Activated CD4-positive, alpha-beta T cell treated with anti-CD3 and anti-CD28 coated beads for 36 hours (primary cell): Measurements from ENCODE around the gene CDIPT. TPM values are rescaled to one million over a fixed set of nuclear protein-coding genes. Genes with fewer than 3 reads are reported as not detected.

Experiments
- ATAC-seq: fragments of 200-7000 bp; cut with Tn5 transposase; one replicate; pipeline ENCODE4 v1.10.0; 2021; ENCODE audit warnings: mild to moderate bottlenecking, moderate library complexity
- CTCF ChIA-PET: fragments of 350-600 bp; sonication (Branson Sonifier 250); formaldehyde crosslinking; loops from one replicate; lab custom pipeline; 2021; ENCODE audit warnings: antibody characterized with exemption; lab: Charles Lee
- POLR2A ChIA-PET: fragments of 350-600 bp; sonication (Branson Sonifier 250); formaldehyde crosslinking; loops from one replicate; lab custom pipeline; 2021; ENCODE audit warnings: antibody characterized with exemption, inconsistent platforms; lab: Charles Lee
- DNase-seq: peaks from one replicate; pipeline ENCODE4 v3.0.0-alpha.2; 2020
- H3K27ac Mint-ChIP-seq: one replicate; pipeline ENCODE4 v1.8.0; 2021; ENCODE audit warnings: mixed read lengths
- H3K27me3 Mint-ChIP-seq: one replicate; pipeline ENCODE4 v1.8.0; 2021; ENCODE audit warnings: mixed read lengths
- H3K36me3 Mint-ChIP-seq: one replicate; pipeline ENCODE4 v1.8.0; 2021; ENCODE audit warnings: low read depth, mixed read lengths
- H3K4me1 Mint-ChIP-seq: one replicate; pipeline ENCODE4 v1.8.0; 2021; ENCODE audit warnings: mixed read lengths
- H3K4me3 Mint-ChIP-seq: one replicate; pipeline ENCODE4 v1.8.0; 2021; ENCODE audit warnings: mild to moderate bottlenecking, moderate library complexity, mixed read lengths
- H3K9me3 Mint-ChIP-seq: one replicate; pipeline ENCODE4 v1.8.0; 2021; ENCODE audit warnings: low read depth, mixed read lengths
- intact Hi-C, 2 experiments: fragments of 100-400 bp; cut with DNase I in 1 of 2; cut with micrococcal nuclease in 1 of 2; formaldehyde crosslinking; loops; one replicate each; pipeline versions ENCODE4 v1.14.2 to v1.15.1; 2022 to 2024; cut with DNase I, micrococcal nuclease
- total RNA-seq, 2 experiments: library from RNA; stranded (reverse); gene quantifications; one replicate each; pipeline ENCODE4 v1.2.3, GENCODE V29; 2021

Gene CDIPT
- total RNA-seq, 2 experiments from 2014 or later = 35.1 to 50.0 TPM

- H3K4me1 Mint-ChIP-seq = peaks cover 18% of the 10 kb centered on the region
- CTCF ChIA-PET = interaction anchor here (0.8 kb wide), 1 partner anchor 182 kb away, joined by 4 read pairs; no protein-coding TSS in a partner anchor
- H3K4me3 Mint-ChIP-seq = no peak overlapping the region
- no peaks in the 10 kb centered on the region for H3K27me3 Mint-ChIP-seq
- intact Hi-C loops = loop anchor here in 1 of 2 experiments (10.0 kb wide), 1 partner anchor 165 kb away; the partner anchor contains the start of gene C16orf92
- peaks cover 16% of the 10 kb centered on the region for H3K36me3 Mint-ChIP-seq
- H3K9me3 Mint-ChIP-seq = no peaks in the 10 kb centered on the region
- POLR2A ChIA-PET = interaction anchor here (0.6 kb wide), 1 partner anchor 10 kb away, joined by 5 read pairs; no protein-coding TSS in a partner anchor
- DNase-seq = no peak
- H3K27ac Mint-ChIP-seq = no peak overlapping the region
- no peak for ATAC-seq
Measured at GRCh38 chr16:29860218-29860617, 2.8 kb downstream of the CDIPT start.

GRCh38 chr16:29858974-29859373, 4.1 kb downstream of the CDIPT start:
- H3K4me3 Mint-ChIP-seq = no peak overlapping the region
- intact Hi-C loops = no loop called here
- peaks cover 16% of the 10 kb centered on the region for H3K36me3 Mint-ChIP-seq
- POLR2A ChIA-PET = no interaction called here
- CTCF ChIA-PET = interaction anchor here (0.7 to 3.5 kb wide), 2 partner anchors 11 to 205 kb away, joined by 3 to 15 read pairs; no protein-coding TSS in a partner anchor
- DNase-seq = no peak
- H3K9me3 Mint-ChIP-seq = no peaks in the 10 kb centered on the region
- peaks cover 18% of the 10 kb centered on the region for H3K4me1 Mint-ChIP-seq
- ATAC-seq = no peak
- no peak overlapping the region for H3K27ac Mint-ChIP-seq
- no peaks in the 10 kb centered on the region for H3K27me3 Mint-ChIP-seq

- POLR2A ChIA-PET = no interaction called here
- H3K4me1 Mint-ChIP-seq = peaks cover 18% of the 10 kb centered on the region
- no peaks in the 10 kb centered on the region for H3K27me3 Mint-ChIP-seq
- CTCF ChIA-PET = interaction anchor here (0.7 to 3.5 kb wide), 3 partner anchors 10 to 16 kb away, joined by 3 to 15 read pairs (median 4); no protein-coding TSS in a partner anchor
- H3K9me3 Mint-ChIP-seq = no peaks in the 10 kb centered on the region
- H3K4me3 Mint-ChIP-seq = no peak overlapping the region
- intact Hi-C loops = no loop called here
- no peak for ATAC-seq
- no peak for DNase-seq
- no peak overlapping the region for H3K27ac Mint-ChIP-seq
- H3K36me3 Mint-ChIP-seq = peaks cover 16% of the 10 kb centered on the region
Measured at GRCh38 chr16:29858149-29858849, 4.7 kb downstream of the CDIPT start.

- POLR2A ChIA-PET = interaction anchor here (0.6 kb wide), 1 partner anchor 35 kb away, joined by 6 read pairs; no protein-coding TSS in a partner anchor
- Mint-ChIP-seq H3K36me3 (peaks cover 14% of the 10 kb centered on the region), H3K4me1 (peaks cover 18% of the 10 kb centered on the region), H3K9me3 (no peaks in the 10 kb centered on the region), H3K4me3 (no peak overlapping the region), H3K27ac (no peak overlapping the region), H3K27me3 (no peaks in the 10 kb centered on the region)
- CTCF ChIA-PET = interaction anchor here (3.5 kb wide), 1 partner anchor 9 kb away, joined by 15 read pairs; no protein-coding TSS in a partner anchor
- DNase-seq = no peak
- no peak for ATAC-seq
- intact Hi-C loops = no loop called here
Measured at GRCh38 chr16:29857133-29857760, 5.8 kb downstream of the CDIPT start.

- ChIA-PET POLR2A (no interaction called here), CTCF (interaction anchor here (0.6 to 1.4 kb wide), 4 partner anchors 9 to 39 kb away, joined by 3 to 4 read pairs (median 3); no protein-coding TSS in a partner anchor)
- Mint-ChIP-seq H3K36me3 (peaks cover 6% of the 10 kb centered on the region), H3K27ac (no peak overlapping the region), H3K9me3 (no peaks in the 10 kb centered on the region), H3K4me1 (peaks cover 2% of the 10 kb centered on the region), H3K4me3 (no peak overlapping the region), H3K27me3 (no peaks in the 10 kb centered on the region)
- DNase-seq (peak; percentile 27), ATAC-seq (peak; percentile 64)
- intact Hi-C loops = no loop called here
Measured at GRCh38 chr16:29854520-29855100, 8.4 kb downstream of the CDIPT start.

- ChIA-PET CTCF (interaction anchor here (0.6 to 1.3 kb wide), 3 partner anchors 9 to 153 kb away, joined by 3 to 4 read pairs (median 3); no protein-coding TSS in a partner anchor), POLR2A (no interaction called here)
- Mint-ChIP-seq H3K4me3 (no peak overlapping the region), H3K27ac (no peak overlapping the region), H3K4me1 (peaks cover 4% of the 10 kb centered on the region), H3K27me3 (no peaks in the 10 kb centered on the region), H3K9me3 (no peaks in the 10 kb centered on the region), H3K36me3 (peaks cover 1% of the 10 kb centered on the region)
- no peak for ATAC-seq
- no peak for DNase-seq
- intact Hi-C loops = no loop called here
Measured at GRCh38 chr16:29852654-29853053, 10.4 kb downstream of the CDIPT start.

- DNase-seq (no peak), ATAC-seq (no peak)
- ChIA-PET POLR2A (interaction anchor here (0.6 to 0.7 kb wide), 3 partner anchors 9 to 164 kb away, joined by 4 to 6 read pairs (median 5); no protein-coding TSS in a partner anchor), CTCF (interaction anchor here (0.6 to 0.8 kb wide), 4 partner anchors 23 to 50 kb away, joined by 3 to 5 read pairs (median 3); partner anchors contain the start of gene PAGR1)
- Mint-ChIP-seq H3K27ac (no peak overlapping the region), H3K36me3 (peaks cover 6% of the 10 kb centered on the region), H3K9me3 (no peaks in the 10 kb centered on the region), H3K4me1 (peaks cover 7% of the 10 kb centered on the region), H3K4me3 (no peak overlapping the region), H3K27me3 (no peaks in the 10 kb centered on the region)
- intact Hi-C loops = no loop called here
Measured at GRCh38 chr16:29850998-29851397, 12.0 kb downstream of the CDIPT start.

GRCh38 chr16:29849505-29849904, 13.5 kb downstream of the CDIPT start:
- POLR2A ChIA-PET = no interaction called here
- ATAC-seq (no peak), DNase-seq (no peak)
- Mint-ChIP-seq H3K4me3 (no peak overlapping the region), H3K4me1 (peaks cover 7% of the 10 kb centered on the region), H3K9me3 (no peaks in the 10 kb centered on the region), H3K27me3 (no peaks in the 10 kb centered on the region), H3K36me3 (peaks cover 14% of the 10 kb centered on the region), H3K27ac (no peak overlapping the region)
- intact Hi-C loops = loop anchor here (2.0 to 5.0 kb wide), 4 partner anchors 48 to 157 kb away; partner anchors contain the start of gene SEZ6L2 (in 1 of the 2)
- CTCF ChIA-PET = interaction anchor here (0.6 to 4.3 kb wide), 16 partner anchors 14 to 183 kb away, joined by 3 to 53 read pairs (median 6); partner anchors contain the start of genes CDIPT, MAZ, MVP and PAGR1

- peaks cover 7% of the 10 kb centered on the region for H3K4me1 Mint-ChIP-seq
- peaks cover 16% of the 10 kb centered on the region for H3K36me3 Mint-ChIP-seq
- H3K27me3 Mint-ChIP-seq = no peaks in the 10 kb centered on the region
- ChIA-PET POLR2A (interaction anchor here (0.5 to 1.2 kb wide), 8 partner anchors 12 to 148 kb away, joined by 3 to 6 read pairs (median 4); partner anchors contain the start of genes CDIPT and PAGR1), CTCF (interaction anchor here (0.6 to 4.3 kb wide), 47 partner anchors 9 to 1018 kb away, joined by 3 to 53 read pairs (median 5); partner anchors contain the start of genes ASPHD1, CDIPT, KCTD13 and MAZ)
- H3K27ac Mint-ChIP-seq = no peak overlapping the region
- no peaks in the 10 kb centered on the region for H3K9me3 Mint-ChIP-seq
- DNase-seq (peak; percentile 93), ATAC-seq (peak; percentile 97)
- intact Hi-C loops = loop anchor here (1.0 to 5.0 kb wide), 8 partner anchors 32 to 156 kb away; partner anchors contain the start of genes KIF22 (in 1 of the 2), PAGR1 (in 1 of the 2) and SEZ6L2 (in 1 of the 2)
- H3K4me3 Mint-ChIP-seq = no peak overlapping the region
Measured at GRCh38 chr16:29848420-29849297, 14.4 kb downstream of the CDIPT start.

- H3K4me1 Mint-ChIP-seq = peaks cover 7% of the 10 kb centered on the region
- ATAC-seq (no peak), DNase-seq (no peak)
- H3K4me3 Mint-ChIP-seq = no peak overlapping the region
- H3K9me3 Mint-ChIP-seq = no peaks in the 10 kb centered on the region
- H3K36me3 Mint-ChIP-seq = peaks cover 21% of the 10 kb centered on the region
- intact Hi-C loops = loop anchor here in 1 of 2 experiments (5.0 kb wide), 2 partner anchors 52 to 97 kb away; partner anchors contain the start of gene SEZ6L2
- no peak overlapping the region for H3K27ac Mint-ChIP-seq
- CTCF ChIA-PET = interaction anchor here (0.7 to 4.3 kb wide), 6 partner anchors 9 to 38 kb away, joined by 3 to 53 read pairs (median 4); partner anchors contain the start of genes MAZ and MVP
- H3K27me3 Mint-ChIP-seq = no peaks in the 10 kb centered on the region
- POLR2A ChIA-PET = no interaction called here
Measured at GRCh38 chr16:29845656-29846055, 17.4 kb downstream of the CDIPT start.
